Epithelial cell of proximal tubule (primary cell): Measurements from ENCODE around the gene TRIM44. TPM values are rescaled to one million over a fixed set of nuclear protein-coding genes. Genes with fewer than 3 reads are reported as not detected.

Experiments
- DNase-seq: peaks from one replicate; pipeline ENCODE4 v3.0.0-alpha.2; 2011; ENCODE audit warnings: low read depth
- H3K4me3 ChIP-seq: 2 replicates; pipeline ENCODE4 v1.5.1; 2011; ENCODE audit warnings: low read depth, mild to moderate bottlenecking, low read length
- CTCF ChIP-seq: conservative IDR thresholded peaks from 2 replicates; pipeline ENCODE4 v1.5.1; 2012; ENCODE audit warnings: low read depth, mild to moderate bottlenecking, low read length
- total RNA-seq: library from RNA; depleted of rRNA; stranded (reverse); fragments of >200 nt; gene quantifications from 2 replicates; pipeline ENCODE4 v1.2.3, GENCODE V29; 2015

TRIM44 gene
- total RNA-seq, 1 donor from 2014 or later = 42.1 TPM

- TF ChIP-seq CTCF = no peak
- no peak for DNase-seq
- H3K4me3 ChIP-seq = no peak overlapping the region
Measured at GRCh38 chr11:35794333-35794732, 131.8 kb downstream of the TRIM44 start.

- DNase-seq = no peak
- TF ChIP-seq CTCF = no peak
- H3K4me3 ChIP-seq = no peak overlapping the region
Measured at GRCh38 chr11:35794850-35795249, 132.3 kb downstream of the TRIM44 start.

GRCh38 chr11:35796562-35796961 lies 134.0 kb downstream of the TRIM44 start:
- H3K4me3 ChIP-seq = no peak overlapping the region
- no peak for TF ChIP-seq CTCF
- no peak for DNase-seq

- TF ChIP-seq CTCF = no peak
- DNase-seq = no peak
- H3K4me3 ChIP-seq = no peak overlapping the region
Measured at GRCh38 chr11:35798423-35798822, 135.8 kb downstream of the TRIM44 start.

GRCh38 chr11:35798983-35799382 lies 136.4 kb downstream of the TRIM44 start:
- H3K4me3 ChIP-seq = no peak overlapping the region
- no peak for TF ChIP-seq CTCF
- DNase-seq = no peak

GRCh38 chr11:35799655-35800054 lies 137.1 kb downstream of the TRIM44 start:
- DNase-seq = no peak
- peak; percentile 34 for TF ChIP-seq CTCF
- no peak overlapping the region for H3K4me3 ChIP-seq
